Choroid plexus epithelial cell (primary cell): ENCODE results near the gene CBX2.
A peak's percentile ranks its signal among the peaks of the same experiment; 100 is the strongest.

ENCODE experiments used
- DNase-seq: peaks from one replicate; pipeline ENCODE4 v3.0.0-alpha.2; 2010; ENCODE audit warnings: low read depth
- H3K4me3 ChIP-seq: 2 replicates; pipeline ENCODE4 v1.5.1; 2011; ENCODE audit warnings: low read depth, mild to moderate bottlenecking, control low read depth, low read length, moderate library complexity
- CTCF ChIP-seq: conservative IDR thresholded peaks from 2 replicates; pipeline ENCODE4 v1.5.1; 2011; ENCODE audit warnings: low read depth, mild to moderate bottlenecking, control low read depth, inconsistent platforms, low read length, moderate library complexity

Gene CBX2

GRCh38 chr17:79732254-79732653, 45.7 kb upstream of the CBX2 start:
- TF ChIP-seq CTCF = no peak
- DNase-seq = no peak
- H3K4me3 ChIP-seq = no peak overlapping the region

DNA sequence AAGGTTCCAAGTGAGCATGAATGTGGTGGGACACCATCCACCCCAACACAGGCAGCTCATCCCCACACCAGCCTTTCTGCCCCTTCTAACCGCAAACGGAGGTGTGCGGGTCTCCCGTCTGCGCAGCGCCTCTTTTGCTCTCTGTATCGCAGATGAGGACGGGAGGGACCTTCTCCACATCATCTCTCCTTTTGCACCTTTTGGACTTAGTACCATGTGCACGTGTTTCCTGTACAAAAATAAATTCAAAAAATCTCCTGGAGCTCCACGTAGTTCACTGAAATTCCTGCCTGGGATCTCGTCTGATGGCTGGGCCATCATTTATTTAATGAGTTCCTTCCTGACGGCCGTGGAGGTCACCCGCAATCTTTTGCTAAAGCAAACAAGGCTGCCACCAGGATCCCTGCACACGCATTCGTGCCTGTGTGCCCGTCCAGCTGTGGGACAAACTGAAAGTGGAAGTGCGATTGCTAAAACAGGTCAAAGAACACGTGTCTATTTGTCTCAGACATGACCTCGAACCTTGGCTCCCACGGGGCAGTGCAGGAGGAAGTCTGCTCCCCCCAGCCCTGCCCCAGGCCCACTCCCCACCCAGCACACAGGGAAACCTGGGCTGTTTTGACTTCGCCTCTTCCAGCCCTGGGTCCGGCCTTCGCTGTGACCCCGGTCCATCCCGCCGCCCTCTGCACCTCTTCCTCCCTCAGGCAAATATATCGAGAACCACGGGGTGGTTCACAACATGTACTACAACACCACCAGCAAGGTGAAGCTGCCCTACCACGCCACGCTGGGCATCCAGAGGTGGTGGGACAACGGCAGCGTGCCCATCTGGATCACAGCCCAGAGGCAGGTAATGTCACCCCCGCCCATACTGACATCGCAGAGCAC, 44.9 kb upstream of the CBX2 start:
- TF ChIP-seq CTCF = no peak
- H3K4me3 ChIP-seq = peak overlapping the region; percentile 37
- DNase-seq = peak; percentile 47

DNA sequence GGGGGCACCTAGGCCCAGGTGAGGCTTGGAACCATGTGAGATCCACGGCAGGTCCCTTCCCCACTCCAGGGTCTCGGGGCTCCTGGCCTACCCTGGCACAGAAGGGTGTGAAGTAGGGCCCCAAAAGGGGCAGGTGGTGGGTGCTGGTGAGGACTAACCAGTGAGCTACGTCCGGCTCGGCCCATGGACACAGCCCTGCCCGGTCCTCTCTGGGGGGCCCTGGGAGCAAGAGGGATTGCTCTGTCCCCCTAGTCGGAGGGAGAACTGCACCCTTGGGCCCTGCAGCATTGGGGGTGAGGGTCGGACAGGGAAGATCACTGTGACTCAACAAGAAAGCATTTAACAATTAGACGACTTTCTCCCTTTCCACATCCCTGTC, 44.3 kb upstream of the CBX2 start:
- no peak for DNase-seq
- H3K4me3 ChIP-seq = no peak overlapping the region
- TF ChIP-seq CTCF = no peak

DNA sequence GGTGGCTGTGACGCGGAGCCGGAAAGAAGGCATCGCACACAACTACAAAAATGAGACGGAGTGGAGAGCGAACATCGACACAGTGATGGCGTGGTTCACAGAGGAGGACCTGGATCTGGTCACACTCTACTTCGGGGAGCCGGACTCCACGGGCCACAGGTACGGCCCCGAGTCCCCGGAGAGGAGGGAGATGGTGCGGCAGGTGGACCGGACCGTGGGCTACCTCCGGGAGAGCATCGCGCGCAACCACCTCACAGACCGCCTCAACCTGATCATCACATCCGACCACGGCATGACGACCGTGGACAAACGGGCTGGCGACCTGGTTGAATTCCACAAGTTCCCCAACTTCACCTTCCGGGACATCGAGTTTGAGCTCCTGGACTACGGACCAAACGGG, 42.9 kb upstream of the CBX2 start:
- no peak overlapping the region for H3K4me3 ChIP-seq
- no peak for DNase-seq
- TF ChIP-seq CTCF = no peak

- DNase-seq = no peak
- TF ChIP-seq CTCF = no peak
Observed at GRCh38 chr17:79737046-79737921, 40.7 kb upstream of the CBX2 start.

DNA sequence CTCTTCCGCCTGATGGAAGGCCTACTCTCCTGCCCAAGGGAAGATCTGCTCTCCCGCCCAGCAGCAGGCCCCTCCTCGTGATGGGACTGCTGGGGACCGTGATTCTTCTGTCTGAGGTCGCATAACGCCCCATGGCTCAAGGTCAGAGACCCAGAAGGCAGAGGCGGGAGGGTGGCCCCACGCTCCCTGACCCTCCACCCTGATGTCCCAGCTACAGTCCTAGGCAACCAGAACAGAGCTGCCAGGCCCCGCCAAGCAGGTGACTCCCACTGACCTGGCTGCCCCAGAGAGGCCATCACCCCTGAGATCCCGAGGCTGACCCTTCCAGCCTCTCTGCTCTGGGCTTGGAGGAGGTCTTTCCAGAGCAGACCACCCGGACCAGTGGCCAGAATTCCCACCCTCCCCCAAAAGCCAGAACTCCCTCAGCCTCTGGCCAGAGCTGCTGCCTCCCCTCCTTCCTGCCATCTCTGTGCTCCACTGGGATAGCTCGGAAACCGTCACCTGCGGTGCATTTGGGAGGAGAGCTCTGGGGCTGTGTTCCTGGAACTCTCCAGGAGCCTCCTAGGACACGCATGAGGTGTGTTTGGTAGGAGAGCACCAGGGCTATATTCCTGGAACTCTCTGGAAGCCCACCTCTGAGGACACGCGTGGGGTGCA, 39.9 kb upstream of the CBX2 start:
- no peak for TF ChIP-seq CTCF
- no peak for DNase-seq
- H3K4me3 ChIP-seq = no peak overlapping the region

More at GRCh38 chr17:79737046-79737921, 40.7 kb upstream of the CBX2 start:
- no peak overlapping the region for H3K4me3 ChIP-seq
